RWPE2 (cell line): ENCODE results near the gene WBP11.

Experiments
- ATAC-seq: fragments of 200-7000 bp; cut with Tn5 transposase; 3 replicates; pipeline ENCODE4 v1.9.1; 2021; ENCODE audit warnings: low read depth
- DNase-seq: peaks from one replicate; pipeline ENCODE4 v3.0.0-alpha.2; 2020; ENCODE audit warnings: low spot score
- H3K27ac ChIP-seq: fragments of 450-650 bp; 2 replicates; pipeline ENCODE4 v1.5.1; 2017; ENCODE audit warnings: mild to moderate bottlenecking; ENCODE audit not compliant: poor library complexity, severe bottlenecking
- H3K27me3 ChIP-seq: fragments of 250-450 bp; sonication (Bioruptor Pico); 2 replicates; pipeline ENCODE4 v1.5.1; 2021; ENCODE audit warnings: mild to moderate bottlenecking, moderate library complexity; ENCODE audit not compliant: insufficient read depth, poor library complexity, severe bottlenecking
- H3K36me3 ChIP-seq: fragments of 250-450 bp; sonication (Bioruptor Pico); 2 replicates; pipeline ENCODE4 v1.5.1; 2020; ENCODE audit warnings: low read depth, mild to moderate bottlenecking, moderate library complexity
- H3K4me1 ChIP-seq: fragments of 250-450 bp; sonication (Bioruptor Pico); 2 replicates; pipeline ENCODE4 v1.5.1; 2021; ENCODE audit warnings: mild to moderate bottlenecking, moderate library complexity; ENCODE audit not compliant: insufficient read depth, poor library complexity, severe bottlenecking
- H3K4me3 ChIP-seq: fragments of 250-450 bp; sonication (Bioruptor Pico); 2 replicates; pipeline ENCODE4 v1.5.1; 2021; ENCODE audit warnings: mild to moderate bottlenecking, moderate library complexity; ENCODE audit not compliant: severe bottlenecking
- H3K9me3 ChIP-seq: fragments of 250-450 bp; sonication (Bioruptor Pico); 2 replicates; pipeline ENCODE4 v1.5.1; 2021; ENCODE audit warnings: mild to moderate bottlenecking, moderate library complexity; ENCODE audit not compliant: severe bottlenecking
- TF ChIP-seq, protein P1 (sequence below): fragments of 450-650 bp; IDR thresholded peaks from one replicate; pipeline ENCODE4 v1.5.1; 2017; ENCODE audit warnings: mild to moderate bottlenecking, moderate library complexity; ENCODE audit not compliant: poor library complexity, severe bottlenecking

WBP11 gene

GRCh38 chr12:14772946-14773345, 30.3 kb downstream of the WBP11 start:
- H3K27ac ChIP-seq: no peak overlapping the region
- TF ChIP-seq, protein P1, sequence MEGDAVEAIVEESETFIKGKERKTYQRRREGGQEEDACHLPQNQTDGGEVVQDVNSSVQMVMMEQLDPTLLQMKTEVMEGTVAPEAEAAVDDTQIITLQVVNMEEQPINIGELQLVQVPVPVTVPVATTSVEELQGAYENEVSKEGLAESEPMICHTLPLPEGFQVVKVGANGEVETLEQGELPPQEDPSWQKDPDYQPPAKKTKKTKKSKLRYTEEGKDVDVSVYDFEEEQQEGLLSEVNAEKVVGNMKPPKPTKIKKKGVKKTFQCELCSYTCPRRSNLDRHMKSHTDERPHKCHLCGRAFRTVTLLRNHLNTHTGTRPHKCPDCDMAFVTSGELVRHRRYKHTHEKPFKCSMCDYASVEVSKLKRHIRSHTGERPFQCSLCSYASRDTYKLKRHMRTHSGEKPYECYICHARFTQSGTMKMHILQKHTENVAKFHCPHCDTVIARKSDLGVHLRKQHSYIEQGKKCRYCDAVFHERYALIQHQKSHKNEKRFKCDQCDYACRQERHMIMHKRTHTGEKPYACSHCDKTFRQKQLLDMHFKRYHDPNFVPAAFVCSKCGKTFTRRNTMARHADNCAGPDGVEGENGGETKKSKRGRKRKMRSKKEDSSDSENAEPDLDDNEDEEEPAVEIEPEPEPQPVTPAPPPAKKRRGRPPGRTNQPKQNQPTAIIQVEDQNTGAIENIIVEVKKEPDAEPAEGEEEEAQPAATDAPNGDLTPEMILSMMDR: no peak
- no peak for ATAC-seq

GRCh38 chr12:14771651-14772137, 31.6 kb downstream of the WBP11 start:
- no peaks in the 10 kb centered on the region for H3K36me3 ChIP-seq
- H3K4me1 ChIP-seq: peaks cover 12% of the 10 kb centered on the region
- DNase-seq (no peak), ATAC-seq (no peak)
- H3K27ac ChIP-seq: peak overlapping the region; percentile 82
- no peaks in the 10 kb centered on the region for H3K9me3 ChIP-seq
- no peak overlapping the region for H3K4me3 ChIP-seq
- TF ChIP-seq, protein P1: no peak
- H3K27me3 ChIP-seq: no peaks in the 10 kb centered on the region

More at GRCh38 chr12:14772946-14773345, 30.3 kb downstream of the WBP11 start:
- DNase-seq: no peak
- H3K27me3 ChIP-seq: no peaks in the 10 kb centered on the region
- H3K9me3 ChIP-seq: no peaks in the 10 kb centered on the region
- H3K36me3 ChIP-seq: no peaks in the 10 kb centered on the region
- H3K4me3 ChIP-seq: no peak overlapping the region
- peaks cover 13% of the 10 kb centered on the region for H3K4me1 ChIP-seq

DNA sequence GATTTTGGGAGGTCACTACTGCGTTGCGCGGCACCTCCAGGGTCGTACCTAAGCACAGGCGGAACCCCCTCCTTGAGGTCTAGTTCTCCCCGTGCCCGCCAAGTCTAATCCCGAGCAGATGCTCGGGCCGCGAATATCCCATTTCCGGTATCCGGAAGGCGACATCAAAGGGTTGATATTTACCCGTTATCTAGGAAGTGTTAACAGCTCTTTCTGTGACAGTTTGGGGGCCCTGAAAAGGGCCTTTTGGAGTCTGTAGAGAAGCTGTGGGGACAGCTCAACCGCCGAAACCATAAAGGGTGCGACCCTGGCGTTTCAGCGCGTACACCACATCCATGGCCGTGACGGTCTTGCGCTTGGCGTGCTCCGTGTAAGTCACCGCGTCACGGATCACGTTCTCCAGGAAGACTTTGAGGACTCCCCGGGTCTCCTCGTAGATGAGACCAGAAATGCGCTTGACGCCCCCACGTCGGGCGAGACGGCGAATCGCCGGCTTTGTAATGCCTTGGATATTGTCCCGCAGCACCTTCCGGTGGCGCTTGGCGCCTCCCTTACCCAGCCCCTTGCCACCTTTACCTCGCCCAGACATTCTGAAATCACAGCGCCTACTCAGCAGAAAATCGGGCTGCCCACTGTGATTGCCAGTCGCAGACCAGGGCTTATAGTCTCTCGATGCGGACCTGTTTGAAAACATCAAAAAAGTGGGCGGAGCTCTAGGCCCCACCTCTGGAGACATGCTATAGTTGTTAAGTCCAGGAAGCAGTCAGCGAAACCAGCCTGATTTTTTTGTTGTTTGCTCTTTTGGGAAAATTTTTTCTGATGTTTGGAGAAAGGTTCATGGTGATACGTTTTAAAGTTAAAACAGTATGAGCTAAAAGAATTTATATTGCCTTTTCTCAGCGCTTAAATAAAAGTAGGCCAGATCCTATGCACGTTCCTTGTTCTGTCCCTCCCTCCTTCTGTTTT, 32.5 kb downstream of the WBP11 start:
- H3K27me3 ChIP-seq: no peaks in the 10 kb centered on the region
- H3K4me3 ChIP-seq: peak overlapping the region; percentile 68
- H3K9me3 ChIP-seq: no peaks in the 10 kb centered on the region
- no peaks in the 10 kb centered on the region for H3K36me3 ChIP-seq
- TF ChIP-seq, protein P1: no peak
- peaks cover 3% of the 10 kb centered on the region for H3K4me1 ChIP-seq
- H3K27ac ChIP-seq: peak overlapping the region; percentile 82
- ATAC-seq (peak; percentile 13), DNase-seq (peak; percentile 71)

DNA sequence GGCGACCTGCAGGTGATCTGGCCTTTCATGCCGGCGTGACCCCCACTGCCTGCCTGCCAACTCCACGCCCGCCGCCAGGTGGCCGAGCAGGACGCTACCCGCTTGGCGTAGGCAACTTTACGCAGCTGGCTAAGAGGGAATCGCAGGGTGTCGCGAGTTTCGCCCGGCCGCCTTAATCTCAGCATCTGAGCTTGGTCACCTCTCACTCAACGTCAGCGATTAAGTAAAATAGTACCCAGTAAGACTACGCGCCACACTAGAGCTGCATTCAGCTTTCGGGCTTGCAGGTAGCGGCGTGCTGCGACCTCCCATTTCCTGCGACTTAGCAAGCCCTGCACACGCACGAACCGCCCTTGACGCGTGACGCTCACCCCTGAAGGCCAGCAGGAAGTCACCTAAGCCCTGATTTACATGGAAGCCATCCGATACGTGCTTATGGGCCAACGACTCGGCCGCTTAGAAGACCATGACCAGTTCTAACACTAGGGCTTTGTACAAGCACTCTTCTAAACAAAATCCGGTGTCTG, 33.2 kb downstream of the WBP11 start:
- TF ChIP-seq, protein P1: peak; percentile 58
- Histone ChIP-seq H3K4me3 (peak overlapping the region; percentile 68), H3K4me1 (no peaks in the 10 kb centered on the region), H3K36me3 (no peaks in the 10 kb centered on the region), H3K9me3 (no peaks in the 10 kb centered on the region), H3K27me3 (no peaks in the 10 kb centered on the region), H3K27ac (peak overlapping the region; percentile 82)
- no peak for DNase-seq
- ATAC-seq: peak; percentile 52
